RCC 7860 (cell line): ENCODE results near the gene C1S.
A peak's percentile ranks its signal among the peaks of the same experiment; 100 is the strongest.
"Not testable (repeated sequence)": the region's sequence is repeated elsewhere in the genome, so short reads cannot be mapped to it uniquely, and the experiment has no call there.

Experiments
- DNase-seq: peaks from one replicate; pipeline ENCODE4 v3.0.0-alpha.2; 2015; ENCODE audit warnings: low spot score
- FAIRE-seq: peaks from 2 replicates; lab custom pipeline; 2012; peaks lifted over from hg19 to GRCh38; lab: Jason Lieb, UNC

Gene C1S

DNA sequence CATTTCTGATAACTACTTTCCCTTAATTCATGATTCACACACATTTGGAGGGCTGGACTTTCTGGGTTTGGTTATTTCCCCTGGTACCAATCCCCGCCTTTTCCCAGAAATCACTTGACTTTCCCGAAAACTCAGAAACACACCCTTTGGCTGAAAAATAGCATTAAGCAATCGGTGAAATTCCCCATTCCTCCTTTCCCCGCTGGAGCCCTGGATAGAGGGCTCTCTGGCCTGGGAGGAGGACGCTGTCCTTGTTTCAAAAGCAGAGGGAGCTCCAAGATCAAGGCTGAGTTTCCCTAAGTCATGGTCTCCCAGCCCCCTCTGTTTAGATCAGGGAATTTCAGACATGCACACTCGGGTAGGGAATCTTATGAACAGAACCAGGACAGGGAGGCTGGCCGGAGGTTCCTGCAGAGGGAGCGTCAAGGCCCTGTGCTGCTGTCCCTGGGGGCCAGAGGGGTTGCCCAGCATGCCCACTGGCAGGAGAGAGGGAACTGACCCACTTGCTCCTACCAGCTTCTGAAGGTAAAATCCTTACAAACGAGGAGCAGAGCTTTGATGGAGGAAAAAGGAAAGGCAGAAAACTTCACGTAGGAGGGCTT is at the start of gene C1S:
C1S (plus strand) TSS at position 366 of the 602 bp plus-strand sequence. CDS start 1,195 bp downstream, outside the sequence.
- DNase-seq (peak; percentile 27), FAIRE-seq (no peak)

DNA sequence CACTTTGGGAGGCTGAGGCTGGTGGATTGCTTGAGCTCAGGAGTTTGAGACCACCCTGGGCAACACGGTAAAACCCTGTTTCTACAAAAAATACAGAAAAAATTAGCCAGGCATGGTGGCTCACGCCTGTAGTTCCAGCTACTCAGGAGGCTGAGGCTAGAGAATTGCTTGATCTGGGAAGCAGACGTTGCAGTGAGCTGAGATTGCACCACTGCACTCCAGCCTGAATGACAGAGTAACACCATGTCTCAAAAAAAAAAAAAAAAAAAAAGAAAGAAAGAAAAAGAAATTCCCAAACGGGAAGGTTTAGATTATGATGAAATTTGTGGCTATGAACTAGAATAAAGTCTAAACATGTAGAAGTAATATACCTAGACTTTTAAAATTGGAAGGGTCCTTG is 49.1 kb upstream of the C1S start:
- not testable (repeated sequence) for FAIRE-seq, DNase-seq

DNA sequence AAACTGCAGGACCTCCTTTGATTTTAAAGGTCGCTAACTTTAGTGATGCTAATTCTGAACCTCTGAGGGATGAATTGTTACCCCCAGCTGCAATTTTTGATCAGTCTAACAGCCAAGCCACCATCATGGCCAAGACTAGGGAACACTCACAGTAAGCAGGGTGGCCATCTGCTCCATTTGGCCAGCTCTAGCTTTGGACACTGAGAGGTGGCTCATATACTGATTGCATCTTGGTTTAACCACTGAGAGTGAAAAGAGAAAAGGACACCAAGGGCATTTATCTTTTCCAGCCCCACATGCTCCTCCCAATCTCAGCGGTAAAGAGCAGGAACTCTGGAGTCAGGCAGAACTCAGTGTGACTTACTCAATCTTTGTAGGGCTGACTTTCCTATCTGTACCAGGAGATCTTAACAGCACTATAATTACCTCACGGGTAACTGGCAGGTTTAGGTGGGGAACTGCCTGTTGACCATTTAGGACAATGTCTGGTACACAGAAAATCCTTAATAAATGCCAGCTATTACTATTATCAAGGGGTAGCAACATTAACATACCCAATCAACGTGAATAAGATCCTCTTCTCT is 48.4 kb upstream of the C1S start:
- no peak for FAIRE-seq

DNA sequence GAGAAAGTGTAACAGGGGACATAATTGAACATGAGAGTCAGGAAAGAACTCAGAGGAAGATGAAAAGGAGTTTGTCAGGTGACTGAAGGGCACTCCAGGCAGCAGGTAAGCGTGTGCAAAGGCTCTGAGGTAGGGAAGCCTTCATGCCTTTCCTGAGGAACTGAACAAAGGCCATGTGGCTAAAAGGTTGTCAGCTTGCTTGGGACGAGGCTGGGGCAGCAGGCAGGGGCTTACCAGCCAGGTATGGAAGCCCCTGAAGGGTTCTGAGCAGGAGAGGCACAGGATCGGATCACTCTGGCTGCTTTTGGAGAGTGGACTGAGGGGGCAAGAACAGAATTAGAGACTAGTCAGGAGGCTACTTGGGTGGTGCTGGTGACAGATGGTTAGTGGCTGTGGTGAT is 47.4 kb upstream of the C1S start:
- DNase-seq, result no peak
- FAIRE-seq, result no peak

More for the DNA sequence above, 48.4 kb upstream of the C1S start:
- DNase-seq, result no peak

DNA sequence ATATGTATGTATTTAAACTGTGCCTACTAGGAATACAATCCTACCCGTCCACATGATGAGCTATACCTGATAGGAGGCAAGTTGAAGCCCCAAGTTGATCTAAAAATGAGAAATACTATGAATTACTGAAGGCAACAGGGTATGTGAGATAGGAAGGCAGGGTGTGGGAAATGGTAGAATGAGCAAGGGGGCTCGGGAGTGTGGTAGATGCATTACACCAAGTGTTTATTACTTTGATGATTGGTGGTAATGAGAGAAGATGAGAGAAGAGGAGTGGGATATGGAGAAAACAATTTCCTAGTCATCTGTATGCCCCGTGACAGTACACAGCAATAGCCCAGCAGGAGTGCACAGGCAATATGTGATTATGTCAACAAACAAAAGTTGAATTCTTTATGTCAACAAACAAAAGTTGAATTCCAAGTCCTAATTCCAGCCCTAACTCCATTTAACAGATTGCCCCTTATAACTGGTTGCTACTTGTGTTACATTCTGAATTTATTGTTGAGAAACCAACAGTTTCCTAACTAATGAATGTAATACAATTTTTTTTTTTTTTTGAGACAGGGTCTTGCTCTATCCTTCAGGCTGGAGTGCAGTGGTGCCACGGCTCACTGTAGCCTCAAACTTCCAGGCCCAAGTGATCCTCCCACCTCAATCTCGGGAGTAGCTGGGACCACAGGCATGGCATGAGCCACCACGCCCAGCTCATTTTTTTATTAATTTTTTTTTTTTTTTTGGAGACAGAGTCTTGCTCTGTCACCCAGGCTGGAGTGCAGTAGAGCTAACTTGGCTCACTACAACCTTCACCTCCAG is 44.8 kb upstream of the C1S start:
- no peak for FAIRE-seq
- no peak for DNase-seq

DNA sequence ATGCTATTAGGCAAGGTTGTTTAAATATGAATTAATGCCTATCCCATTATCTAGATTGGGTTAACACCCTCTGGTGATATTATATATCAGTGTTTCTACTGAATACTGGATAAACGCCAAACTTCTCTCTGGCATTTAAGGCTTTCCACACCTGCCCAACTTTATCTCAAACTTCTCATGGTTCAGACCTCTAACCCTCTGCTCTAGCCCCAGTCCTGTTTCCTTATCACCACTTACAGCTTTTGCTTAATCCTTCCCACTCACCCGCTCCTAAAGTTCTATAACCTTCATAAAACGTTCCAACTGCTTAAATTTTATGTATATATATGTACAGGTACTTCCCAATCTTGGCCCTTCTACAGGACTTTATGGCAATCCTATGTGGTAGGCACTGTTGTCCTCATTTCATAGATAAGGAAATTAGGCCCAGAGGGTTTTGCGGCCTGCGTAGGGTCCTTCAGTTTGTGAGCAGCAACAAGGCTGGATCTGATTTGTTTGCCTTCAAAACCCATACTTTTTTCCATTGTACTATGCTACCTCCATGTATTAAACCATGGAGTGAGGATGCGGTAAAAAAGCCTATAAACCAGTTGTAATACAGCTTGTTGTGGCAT is 43.5 kb upstream of the C1S start:
- no peak for FAIRE-seq
- no peak for DNase-seq

DNA sequence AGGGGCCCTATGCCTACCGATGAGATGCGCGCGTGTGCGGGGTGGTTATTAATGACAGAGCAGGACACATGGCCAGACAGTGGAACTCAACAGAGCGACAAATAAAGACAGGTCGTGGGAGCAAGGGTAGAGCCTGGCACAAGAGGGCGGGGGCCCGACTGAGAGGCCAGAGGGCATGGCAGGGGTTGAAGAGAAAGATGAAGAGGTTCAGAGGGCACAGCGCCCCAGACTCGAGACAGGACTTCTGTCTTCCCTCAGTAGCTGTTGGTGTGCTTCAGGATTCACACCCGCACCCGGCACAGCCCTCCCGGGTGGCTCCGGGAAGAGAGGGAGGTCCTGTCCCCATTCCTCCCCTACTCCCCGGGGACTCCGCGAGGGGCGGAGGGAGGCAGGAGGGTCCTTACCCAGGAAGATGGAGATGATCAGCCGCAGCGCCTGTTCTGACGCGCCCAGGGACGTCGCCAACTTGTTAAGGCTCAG is 42.6 kb upstream of the C1S start:
- FAIRE-seq (no peak), DNase-seq (no peak)

DNA sequence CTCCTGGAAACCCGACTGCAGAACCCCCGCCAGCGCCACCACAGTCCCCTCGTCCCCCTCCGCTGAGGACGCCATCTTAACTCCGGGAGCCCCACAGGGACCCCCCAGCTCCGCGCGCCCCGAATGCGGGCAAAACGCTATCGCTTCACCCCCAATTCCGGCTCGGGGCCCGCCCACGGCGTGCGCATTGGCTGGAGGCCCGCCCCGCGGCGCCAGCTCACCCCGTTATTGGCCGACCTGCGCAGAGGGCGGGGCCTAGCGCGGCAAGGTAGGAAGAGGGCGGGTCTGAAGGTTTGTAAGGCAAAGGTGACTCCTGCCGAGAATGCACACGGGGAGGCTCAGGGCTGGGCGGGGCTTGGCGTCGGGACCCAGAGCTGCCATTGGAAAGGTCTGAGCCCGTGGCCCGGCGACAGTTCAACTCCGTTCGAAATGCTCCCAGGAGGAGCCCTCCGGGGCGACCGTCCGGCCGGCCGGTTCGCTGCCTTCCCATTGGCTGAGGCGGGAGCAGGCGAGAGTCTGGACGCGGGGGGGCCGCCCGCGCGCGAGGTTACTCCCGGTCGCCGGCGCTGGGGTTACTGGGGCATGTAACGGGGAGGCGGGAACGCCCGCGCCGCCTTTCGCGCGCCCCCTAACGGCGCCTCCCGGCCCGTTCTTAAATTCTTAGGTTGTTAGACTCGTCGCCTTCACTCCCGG is 42.0 kb upstream of the C1S start, which contains the start of gene LPCAT3:
LPCAT3 (minus strand) TSS at position 127 of the 693 bp plus-strand sequence; CDS start at position 75, 52 bp downstream.
- DNase-seq, result peak; percentile 80
- peak; percentile 20 for FAIRE-seq

DNA sequence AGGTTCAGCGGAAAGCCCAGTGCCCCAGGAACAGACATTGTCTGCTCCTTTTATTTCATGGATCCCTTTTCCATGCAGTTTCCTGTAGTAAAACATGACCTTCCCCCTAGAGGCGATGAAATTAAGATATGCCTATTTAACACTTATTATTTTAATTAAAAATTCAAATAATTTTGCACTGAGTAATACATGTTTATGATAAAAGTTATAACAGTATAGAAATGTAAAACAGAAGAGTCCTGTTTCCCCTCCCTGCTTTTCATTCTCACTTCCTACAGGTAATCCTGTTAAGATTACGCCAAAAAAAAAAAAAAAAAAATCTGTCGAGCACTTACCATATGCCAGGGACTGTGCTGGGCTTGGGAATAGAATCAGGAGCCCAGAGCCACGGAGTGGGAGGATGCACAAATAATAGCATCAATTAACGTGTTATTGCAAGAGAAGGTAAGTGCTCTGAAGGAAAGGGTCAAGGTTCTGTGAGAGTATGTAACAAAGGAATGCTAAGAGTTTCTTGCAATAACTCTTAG is 41.4 kb upstream of the C1S start:
- DNase-seq (no peak), FAIRE-seq (no peak)

DNA sequence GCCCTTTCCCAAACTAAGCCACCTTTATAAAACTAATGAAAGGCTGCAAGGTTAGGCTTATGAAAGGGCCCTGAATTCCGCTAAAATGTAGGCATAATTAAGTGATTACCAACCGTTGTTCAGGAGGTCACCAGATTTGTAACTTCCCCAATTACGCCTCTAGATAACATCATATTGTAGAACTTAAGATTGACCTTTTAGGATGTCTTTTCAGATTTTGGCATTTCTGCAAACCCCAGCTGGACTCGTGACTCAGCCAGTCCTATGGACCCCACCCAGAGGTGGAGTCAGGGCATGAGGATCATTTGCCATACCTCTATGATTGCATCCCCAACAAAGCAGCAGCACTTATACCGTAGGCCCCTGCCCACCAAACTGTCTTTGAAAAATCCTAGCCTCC is 38.6 kb upstream of the C1S start:
- DNase-seq (no peak), FAIRE-seq (no peak)

DNA sequence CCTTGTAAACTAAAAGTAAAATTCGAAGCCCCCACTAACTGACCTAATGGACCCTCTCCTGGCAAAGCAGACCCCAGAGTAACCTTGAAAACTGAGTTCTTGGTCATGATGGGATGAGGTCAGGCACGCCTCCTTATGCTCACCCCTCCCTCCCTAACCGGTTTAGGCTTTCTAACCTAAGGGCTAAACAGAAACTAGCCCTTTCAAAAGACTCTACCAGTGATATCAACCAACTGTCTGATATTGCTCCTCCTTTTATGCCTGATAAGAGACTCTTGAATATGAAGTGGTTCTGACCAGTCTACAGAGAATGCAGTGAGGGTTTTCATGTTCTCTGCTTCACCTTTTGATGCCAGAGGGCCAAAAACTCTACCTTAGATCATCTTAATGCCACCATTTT is 37.4 kb upstream of the C1S start:
- FAIRE-seq (no peak), DNase-seq (no peak)

DNA sequence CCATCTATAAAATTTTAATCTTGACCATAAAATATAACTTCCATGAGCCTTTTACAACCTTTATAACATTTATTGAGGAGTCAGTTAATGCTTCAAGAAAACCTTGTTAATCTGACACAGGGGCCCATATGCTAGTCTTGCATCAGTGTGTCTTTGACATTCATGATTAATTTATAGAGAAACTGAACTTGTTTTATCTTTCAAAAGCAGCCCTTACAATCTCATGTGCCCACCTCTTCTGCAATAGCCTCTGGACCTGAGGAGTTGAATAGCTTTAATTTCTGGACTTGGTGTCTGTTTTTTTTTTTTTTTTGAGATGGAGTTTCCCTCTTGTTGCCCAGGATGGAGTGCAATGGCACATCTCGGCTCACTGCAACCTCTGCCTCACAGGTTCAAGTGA is 33.7 kb upstream of the C1S start:
- DNase-seq, result no peak
- FAIRE-seq, result no peak

DNA sequence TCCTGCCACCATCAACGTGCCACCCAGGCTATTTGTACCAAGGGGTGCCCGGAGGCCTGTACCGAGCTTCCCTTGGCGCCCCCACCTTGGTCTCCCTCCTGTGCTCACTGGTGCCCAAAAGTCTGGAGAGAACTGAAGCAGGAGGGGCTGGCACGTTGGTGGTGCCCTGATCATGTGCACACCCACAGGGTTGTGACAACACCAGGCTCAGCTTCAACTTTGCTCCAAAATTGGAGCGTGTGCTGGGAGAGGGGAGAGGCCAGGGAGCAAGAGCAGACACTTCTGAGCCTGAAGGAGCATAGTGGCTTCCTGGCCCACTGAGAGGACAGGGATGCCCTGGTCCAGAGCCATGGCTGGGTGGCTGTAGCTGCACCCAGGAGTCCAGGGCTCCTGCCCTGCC is 29.2 kb upstream of the C1S start:
- no peak for DNase-seq

DNA sequence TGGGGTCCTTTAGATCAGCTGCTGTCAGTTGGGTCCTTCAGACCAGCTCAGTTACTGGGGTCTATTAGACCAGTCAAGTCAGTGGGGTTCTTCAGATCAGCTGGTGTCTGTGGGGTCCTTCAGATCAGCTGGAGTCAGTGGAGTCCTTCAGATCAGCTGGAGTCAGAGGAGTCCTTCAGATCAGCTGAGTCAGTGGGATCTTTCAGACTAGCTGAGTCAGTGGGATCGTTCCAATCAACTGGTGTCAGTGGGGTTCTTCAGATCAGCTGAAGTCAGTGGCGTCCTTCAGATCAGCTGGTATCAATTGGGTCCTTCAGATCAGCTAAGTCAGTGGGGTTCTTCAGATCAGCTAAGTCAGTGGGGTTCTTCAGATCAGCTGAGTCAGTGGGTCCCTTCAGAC is 27.5 kb upstream of the C1S start:
- DNase-seq (no peak), FAIRE-seq (no peak)

More for the DNA sequence above, 29.2 kb upstream of the C1S start:
- no peak for FAIRE-seq

DNA sequence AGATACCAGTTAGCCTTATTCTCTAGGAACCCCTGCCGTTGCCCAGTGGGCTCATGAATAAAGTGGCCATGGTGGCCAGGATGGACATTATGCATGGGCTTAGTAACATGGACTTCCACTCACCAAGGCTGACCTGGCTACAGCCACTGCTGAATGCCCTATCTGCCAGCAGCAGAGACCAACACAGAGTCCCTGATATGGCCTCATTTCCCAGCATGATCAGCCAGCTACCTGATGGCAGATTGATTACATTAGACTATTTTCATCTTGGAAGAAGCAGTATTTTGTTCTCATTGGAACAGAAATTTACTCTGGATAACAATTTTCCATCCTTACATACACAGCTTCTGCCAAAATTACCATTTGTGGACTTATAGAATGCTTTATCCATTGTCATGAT is 26.1 kb upstream of the C1S start:
- DNase-seq (no peak), FAIRE-seq (no peak)

DNA sequence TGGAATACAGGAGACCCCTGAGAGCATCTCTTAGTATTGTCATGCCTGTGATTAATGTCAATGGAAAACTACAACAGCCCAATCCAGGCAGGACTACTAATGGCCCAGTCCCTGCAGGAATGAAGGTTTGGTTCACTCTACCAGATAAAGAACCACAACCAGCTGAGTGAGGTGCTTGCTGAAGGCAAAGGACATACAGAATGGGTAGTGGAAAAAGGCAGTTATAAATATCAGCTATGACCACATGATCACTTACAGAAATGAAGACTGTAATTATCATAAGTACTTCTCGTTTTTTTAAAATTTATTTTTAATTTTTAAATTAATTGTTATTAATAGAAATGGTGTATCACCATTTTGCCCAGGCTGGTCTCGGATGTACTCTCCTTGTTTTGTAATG is 25.1 kb upstream of the C1S start:
- DNase-seq (no peak), FAIRE-seq (no peak)

DNA sequence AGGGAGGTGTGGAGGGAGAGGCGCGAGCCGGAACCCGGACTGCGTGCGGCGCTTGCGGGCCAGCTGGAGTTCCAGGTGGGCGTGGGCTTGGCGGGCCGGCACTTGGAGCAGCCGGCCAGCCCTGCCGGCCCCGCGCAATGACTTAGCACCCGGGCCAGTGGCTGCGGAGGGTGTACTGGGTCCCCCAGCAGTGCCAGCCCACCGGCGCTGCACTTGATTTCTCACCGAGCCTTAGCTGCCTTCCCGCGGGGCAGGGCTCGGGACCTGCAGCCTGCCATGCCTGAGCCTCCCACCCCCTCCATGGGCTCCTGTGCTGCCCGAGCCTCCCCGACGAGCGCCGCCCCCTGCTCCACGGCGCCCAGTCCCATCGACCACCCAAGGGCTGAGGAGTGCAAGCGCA is 23.1 kb upstream of the C1S start:
- not testable (repeated sequence) for DNase-seq, FAIRE-seq

DNA sequence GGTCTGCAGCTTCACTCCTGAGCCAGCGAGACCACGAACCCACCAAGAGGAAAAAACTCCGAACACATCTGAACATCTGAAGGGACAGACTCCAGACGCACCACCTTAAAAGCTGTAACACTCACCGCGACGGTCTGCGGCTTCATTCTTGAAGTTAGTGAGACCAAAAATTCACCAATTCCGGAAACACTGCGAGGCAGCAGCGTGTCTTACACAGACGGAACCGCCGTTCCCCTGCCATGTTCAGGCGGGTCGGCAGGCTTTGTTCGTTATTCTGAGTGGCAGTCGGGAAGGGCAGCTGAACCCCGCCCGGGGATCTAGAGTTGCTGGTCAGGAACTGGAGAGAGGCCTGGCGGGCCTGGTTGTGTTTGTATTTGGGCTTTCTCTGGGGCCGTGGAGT is 21.9 kb upstream of the C1S start:
- no peak for DNase-seq
- FAIRE-seq, result no peak

DNA sequence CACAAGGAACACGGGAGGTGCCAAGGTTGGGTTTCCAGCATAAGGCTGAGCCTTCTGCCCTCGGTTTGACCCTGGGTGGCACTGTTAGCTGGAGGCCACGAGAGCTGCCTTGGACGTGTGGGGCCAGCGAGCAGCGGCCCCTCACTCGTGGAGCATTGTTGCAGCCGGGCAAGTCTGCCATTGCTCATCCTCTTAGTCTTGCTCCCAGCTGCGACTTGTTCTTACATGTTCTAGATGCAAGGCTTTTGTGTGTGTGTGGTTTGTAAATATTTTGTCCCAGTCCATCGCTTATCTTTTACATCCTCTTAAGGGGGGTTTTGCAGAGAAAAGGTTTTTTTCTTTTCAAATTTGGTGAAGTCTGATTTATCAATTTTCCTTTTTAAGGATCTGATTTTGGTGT is 21.1 kb upstream of the C1S start:
- FAIRE-seq, result no peak

DNA sequence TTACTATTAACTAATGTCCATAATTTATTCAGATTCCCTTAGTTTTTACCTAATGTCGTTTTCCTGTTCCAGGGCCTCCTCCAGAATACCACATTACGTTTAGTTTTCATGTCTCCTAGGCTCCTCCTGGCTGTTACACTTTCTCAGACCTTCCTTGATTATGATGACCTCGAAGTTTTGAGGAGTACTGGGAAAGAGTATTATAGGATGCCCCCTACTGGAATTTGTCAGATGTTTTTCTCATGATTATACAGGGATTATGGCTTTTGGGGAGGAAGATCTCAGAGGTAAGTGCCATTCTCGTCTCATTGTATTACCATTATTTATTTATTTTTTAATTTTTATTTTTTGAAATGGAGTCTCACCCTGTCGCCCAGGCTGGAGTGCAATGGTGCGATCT is 17.7 kb upstream of the C1S start:
- peak; percentile 21 for FAIRE-seq
- DNase-seq, result peak; percentile 41

More for the DNA sequence above, 21.1 kb upstream of the C1S start:
- DNase-seq, result no peak

DNA sequence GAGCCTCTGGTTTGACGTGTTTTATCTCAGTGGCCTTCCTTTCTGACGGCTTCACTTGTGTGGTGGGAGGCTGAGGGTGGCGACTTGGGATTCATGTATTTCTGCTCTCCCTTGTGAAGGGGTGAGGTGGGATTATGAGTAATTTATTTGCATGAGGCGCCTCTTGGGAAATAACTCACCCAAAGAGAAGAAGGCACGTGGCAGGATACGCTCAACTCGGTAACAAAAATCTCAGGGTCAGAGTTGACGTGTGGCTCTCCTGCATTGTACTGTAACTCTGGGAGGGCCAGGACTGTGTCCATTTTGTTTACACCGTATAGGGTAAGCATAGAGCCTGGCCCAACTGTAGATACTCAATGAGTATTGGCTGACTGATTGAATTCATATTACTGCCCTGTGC is 14.6 kb upstream of the C1S start:
- DNase-seq (no peak), FAIRE-seq (no peak)
